Tongue (tissue), 2 donors: ENCODE data around the gene ITGA8. TPM values are rescaled to one million over a fixed set of nuclear protein-coding genes. Genes with fewer than 3 reads are reported as not detected.
"Not testable (repeated sequence)": the region's sequence is repeated elsewhere in the genome, so short reads cannot be mapped to it uniquely, and the experiment has no call there.

ENCODE experiments used
- DNase-seq: peaks from one replicate; pipeline ENCODE4 v3.0.0-alpha.2; 2015
- total RNA-seq: library from RNA; depleted of rRNA; stranded (reverse); fragments of >200 nt; gene quantifications from one replicate; pipeline ENCODE4 v1.2.3, GENCODE V29; 2014

ITGA8 gene
- total RNA-seq, 1 donor from 2014 or later, result 18.8 TPM

DNA sequence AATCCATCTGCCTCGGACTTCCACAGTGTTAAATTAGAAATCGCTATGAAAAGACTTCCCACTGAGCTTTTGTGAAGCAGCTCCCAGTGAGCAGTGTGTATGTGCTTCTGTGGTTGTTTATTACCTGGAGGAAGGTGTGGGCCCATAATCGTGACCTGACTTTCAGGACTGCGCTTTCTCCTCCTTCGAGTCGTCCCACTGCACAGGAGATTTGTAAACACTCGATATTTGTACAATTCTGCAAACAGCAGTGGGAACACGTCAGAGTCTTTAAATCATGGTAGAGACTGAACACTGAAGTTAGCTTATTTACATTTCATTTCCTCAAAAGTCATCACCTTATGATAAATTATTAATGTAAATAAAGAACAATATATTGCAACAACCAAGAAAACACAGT lies 171.4 kb downstream of the ITGA8 start:
- DNase-seq, result no peak

DNA sequence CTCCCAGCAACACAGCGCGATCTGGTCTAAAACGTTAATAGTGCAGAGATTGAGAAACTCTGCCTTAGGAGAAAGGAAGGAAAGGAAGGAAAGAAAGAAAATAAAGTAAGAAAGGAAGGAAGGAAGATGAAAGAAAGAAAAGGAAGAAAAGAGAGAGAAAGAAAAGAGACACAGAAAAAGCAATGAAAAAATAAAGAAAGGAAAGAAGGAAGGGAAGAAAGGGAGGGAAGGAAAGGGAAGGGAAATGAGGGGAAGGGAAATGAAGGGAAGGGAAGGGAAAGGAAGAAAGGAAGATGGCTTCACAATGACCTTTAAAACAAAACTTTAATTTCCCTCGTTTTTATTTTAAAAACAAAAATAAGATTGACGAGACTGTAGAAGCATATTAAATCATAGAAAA lies 173.1 kb downstream of the ITGA8 start:
- DNase-seq, result no peak

DNA sequence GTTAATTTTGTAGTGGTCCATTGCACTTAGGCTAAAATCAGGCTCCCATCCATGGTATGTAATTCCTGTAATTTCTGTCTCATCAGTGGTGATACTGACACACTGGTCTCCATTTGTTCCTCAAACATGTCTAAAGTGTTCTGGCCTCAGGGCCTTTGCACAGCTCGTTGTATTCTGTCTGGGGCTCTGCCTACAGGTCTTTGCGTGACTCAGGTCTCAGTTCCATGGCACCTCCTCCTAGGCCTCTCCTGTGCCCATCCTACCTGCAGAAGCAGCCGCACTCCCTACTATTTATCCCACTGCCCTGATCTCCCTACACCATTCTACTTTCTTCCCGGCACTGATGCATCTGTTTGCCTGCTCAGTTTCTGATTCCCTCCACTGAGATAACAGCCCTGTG lies 173.8 kb downstream of the ITGA8 start:
- DNase-seq, result no peak

DNA sequence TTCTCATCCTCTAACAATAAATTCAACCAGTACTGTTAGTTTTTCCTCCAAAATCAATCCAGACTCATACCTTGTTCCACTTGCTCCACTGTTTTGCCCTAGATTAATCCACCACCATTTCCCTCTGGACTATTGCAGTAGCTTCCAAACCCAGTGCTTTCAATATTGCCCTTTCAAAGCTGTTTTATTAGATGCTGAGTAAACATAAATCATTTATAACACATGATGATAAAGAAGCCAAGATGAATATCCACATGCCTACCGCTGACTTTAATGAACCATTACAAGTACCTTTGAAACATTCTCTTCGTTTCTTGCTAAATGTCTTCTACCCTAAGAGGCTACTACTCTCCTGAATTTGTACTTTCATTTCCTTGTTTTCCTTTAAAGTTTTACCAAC lies 174.5 kb downstream of the ITGA8 start:
- DNase-seq, result no peak

DNA sequence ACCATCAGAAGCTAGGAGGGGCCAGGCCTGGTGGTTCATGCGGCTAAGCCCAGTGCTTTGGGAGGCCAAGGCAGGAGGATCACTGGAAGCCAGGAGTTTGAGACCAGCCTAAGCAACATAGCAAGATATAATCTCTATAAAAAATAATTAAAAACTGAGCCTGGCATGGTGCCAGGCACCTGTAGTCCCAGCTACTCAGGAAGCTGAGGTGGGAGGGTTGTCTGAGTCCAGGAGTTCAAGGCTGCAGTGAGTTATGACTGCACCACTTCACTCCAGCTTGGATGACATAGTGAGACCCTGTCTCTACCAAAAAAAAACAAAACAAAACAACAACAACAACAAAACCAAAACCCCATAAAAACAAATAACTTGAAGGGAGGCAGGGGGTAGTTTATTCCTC lies 175.7 kb downstream of the ITGA8 start:
- DNase-seq, result no peak

DNA sequence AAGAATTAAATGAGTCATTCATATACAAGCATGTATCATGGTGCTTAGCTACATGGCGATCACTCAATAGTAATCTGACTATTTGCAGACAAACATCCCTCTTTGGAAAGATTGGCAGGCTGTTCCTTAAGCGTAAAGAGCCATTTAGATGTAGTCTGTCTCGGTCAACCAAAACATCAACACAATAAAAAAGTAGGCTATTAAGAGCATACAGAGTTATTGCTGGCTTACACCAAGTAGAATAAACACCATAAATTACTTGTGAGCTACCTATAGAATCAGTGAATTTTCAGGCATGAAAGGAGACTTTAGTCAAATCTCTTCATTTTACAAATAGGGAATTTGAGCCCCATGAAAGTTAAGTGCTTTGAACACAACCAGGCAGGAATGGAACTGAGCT lies 176.9 kb downstream of the ITGA8 start:
- no peak for DNase-seq

DNA sequence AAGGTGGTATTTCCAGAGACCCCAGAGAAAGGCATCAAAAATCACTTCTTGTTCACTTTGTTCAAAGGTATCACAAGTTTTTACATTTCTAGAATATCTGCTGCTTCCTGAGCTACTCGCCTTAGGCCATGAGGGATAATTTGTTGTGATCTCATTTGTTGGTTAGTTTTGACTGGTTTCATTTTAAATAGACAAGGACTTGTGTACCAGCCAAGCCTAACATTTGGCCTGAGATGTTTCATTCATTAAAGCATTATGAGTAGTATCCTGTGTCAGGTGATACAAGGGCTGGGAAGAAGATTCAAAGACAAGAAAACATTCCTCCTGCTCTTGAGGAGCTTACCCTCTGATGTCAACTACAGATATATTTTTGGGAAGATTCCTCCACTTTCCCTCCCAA lies 178.3 kb downstream of the ITGA8 start:
- no peak for DNase-seq

DNA sequence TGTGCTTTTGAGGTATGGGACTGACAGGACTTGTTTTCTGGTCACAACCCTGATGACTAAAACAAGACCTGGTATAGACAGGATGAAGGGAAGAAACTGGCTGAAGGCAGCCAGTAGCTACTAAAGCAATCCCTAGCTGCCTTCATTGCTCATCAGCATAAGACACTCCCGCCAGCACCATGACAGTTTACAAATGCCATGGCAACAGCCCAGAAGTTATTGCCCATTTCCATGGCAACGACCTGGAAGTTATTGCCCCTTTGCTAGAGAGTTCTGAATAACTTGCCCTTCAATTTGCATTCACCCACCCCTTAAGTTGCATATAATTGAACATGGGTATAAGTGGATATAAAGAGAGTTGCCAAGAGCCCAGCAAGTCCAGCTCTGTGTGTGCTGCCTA lies 179.0 kb downstream of the ITGA8 start:
- DNase-seq, result no peak

DNA sequence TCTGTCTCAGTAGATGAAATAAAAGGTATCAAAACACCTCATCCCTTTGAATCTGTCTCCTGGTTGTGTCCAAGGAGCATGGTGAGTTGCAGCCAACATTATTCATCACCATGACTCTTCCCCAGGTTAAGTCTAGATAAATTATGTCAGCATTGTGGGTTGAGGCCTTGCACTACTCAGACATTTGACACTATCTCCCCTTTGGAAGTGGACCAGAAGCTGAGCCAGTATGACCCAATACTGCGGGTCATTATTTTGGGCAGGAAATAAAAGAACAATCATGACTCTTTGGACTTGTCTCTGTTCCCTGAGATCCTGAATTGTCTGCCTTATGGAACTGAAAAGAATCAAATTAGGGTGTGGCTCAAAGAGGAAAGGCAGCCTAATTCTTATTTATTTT lies 180.5 kb downstream of the ITGA8 start:
- DNase-seq, result no peak

DNA sequence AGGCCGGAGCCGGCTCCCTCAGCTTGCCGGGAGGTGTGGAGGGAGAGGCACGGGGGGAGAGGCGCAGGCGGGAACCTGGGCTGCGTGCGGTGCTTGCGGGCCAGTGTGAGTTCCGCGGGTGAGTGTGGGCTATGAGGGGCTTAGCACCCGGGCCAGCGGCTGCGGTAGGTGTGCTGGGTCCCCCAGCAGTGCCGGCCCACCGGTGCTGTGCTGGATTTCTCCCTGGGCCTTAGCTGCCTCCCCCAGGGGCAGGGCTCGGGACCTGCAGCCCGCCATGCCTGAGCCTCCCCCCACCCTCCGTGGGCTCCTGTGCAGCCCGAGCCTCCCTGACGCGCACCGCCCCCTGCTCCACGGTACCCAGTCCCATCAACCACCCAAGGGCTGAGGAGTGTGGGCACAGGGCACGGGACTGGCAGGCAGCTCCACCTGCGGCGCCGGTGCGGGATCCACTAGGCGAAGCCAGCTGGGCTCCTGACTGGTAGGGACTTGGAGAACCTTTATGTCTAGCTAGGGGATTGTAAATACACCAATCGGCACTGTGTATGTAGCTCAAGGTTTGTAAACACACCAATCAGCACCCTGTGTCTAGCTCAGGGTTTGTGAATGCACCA lies 184.7 kb downstream of the ITGA8 start:
- not testable (repeated sequence) for DNase-seq

DNA sequence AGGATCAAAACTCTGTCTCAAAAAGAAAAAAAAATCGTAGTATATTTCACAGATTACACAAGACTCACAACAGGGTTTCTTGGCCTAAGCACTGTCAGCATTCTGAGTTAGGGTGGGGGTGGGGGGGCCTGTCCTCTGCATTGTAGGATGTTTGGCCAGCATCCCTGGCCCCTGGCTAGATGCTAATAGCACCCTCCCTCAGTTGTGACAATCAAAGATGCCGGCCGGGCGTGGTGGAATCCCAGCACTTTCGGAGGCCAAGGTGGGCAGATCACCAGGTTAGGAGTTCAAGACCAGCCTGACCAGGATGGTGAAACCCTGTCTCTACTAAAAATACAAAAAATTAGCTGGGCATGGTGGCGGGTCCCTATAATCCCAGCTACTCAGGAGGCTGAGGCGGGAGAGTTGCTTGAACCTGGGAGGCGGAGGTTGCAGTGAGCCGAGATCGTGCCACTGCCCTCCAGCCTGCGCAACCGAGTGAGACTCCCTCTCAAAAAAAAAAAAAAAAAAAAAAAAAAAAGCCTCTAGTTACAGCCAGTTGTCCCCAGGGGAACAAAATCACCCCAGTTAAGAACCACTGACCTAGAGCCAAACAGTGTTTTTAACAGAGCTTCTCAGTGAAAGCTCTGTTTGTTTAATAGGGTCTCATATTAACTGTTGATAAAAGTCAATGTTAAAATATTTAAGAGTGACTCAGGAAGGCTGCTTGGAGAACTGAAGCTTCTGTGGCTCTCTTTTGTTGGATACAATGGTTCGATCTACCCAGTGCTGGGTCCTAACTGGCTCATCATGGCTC lies 187.6 kb downstream of the ITGA8 start:
- DNase-seq, result no peak

DNA sequence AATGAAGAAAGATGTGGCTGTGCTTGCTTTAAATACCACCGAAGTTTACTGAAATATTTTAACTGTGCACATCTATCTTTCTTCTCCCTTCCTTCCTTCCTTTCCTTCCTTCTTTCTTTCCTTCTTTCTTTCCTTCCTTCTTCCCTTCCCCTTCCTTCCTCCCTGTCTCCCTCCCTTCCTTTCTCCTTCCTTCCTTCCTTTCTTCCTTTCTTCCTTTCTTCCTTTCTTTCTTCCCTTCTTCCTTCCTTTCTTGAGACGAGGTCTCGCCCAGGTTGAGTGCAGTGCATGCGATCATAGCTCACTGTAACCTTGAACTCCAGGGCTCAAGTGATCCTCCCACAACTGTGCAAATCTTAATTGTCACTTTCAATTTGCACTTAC lies 190.9 kb downstream of the ITGA8 start:
- DNase-seq, result no peak

DNA sequence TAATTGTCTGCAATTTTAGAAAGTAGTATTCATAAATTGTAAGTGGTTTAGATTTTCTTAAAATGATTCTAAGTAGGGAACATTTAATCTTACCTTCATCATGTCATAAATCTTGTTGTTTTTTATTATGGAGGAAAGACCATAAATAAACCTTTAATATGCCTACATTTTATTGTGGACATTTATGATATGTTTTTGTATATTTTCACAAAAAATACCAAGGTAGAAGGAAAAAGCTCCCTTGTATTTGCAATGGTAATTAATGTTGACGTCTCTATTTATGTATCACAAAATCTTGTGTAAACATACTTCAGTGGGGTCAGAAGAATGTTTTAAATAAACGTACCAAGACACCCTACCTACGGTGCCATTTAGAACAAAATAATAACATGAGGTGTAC lies 193.0 kb downstream of the ITGA8 start:
- DNase-seq, result no peak

DNA sequence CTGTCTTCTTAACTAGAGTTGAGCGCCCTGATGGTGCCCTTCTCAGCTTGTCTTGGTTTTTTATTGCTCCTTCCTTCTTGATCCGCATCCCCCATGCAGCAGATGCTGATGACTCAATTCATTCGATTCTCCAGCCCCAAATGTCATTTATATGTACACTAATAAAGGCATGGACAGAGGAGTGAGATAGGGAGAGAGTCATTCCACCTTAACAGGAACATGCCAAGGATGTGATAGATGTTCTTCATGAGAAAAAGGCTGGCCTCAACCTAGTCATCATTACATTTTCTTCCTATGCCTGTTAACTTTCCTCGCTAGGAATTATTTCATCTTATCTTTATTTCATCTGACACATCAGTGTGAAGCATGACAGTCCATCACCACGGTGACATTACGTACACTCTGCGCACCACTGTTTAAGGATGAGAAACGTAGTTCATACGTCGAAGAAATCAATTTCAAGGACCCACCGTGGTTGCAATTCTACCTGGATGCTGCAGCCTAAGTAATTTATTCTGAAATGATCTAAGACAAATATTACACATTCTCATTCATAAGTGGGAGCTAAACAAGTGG lies 198.3 kb downstream of the ITGA8 start:
- DNase-seq, result no peak

DNA sequence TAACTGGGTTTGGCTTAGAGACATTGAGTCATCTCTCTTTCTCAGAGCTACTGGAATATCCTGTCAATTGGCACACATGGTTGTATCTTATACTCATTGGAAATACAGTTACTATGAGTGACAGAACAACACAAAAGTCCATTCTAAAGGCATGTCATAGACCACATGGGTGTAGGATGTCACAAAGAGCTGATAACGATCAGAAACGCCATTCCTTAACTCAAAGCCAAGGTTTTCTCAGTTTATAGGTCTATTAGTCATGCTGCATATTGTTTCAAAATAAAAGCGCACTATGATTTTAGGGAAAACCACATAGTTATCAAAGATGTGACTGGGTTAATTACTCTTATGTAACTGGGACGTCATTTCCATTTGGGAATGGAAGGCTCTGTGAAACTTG lies 201.5 kb downstream of the ITGA8 start:
- DNase-seq, result no peak

DNA sequence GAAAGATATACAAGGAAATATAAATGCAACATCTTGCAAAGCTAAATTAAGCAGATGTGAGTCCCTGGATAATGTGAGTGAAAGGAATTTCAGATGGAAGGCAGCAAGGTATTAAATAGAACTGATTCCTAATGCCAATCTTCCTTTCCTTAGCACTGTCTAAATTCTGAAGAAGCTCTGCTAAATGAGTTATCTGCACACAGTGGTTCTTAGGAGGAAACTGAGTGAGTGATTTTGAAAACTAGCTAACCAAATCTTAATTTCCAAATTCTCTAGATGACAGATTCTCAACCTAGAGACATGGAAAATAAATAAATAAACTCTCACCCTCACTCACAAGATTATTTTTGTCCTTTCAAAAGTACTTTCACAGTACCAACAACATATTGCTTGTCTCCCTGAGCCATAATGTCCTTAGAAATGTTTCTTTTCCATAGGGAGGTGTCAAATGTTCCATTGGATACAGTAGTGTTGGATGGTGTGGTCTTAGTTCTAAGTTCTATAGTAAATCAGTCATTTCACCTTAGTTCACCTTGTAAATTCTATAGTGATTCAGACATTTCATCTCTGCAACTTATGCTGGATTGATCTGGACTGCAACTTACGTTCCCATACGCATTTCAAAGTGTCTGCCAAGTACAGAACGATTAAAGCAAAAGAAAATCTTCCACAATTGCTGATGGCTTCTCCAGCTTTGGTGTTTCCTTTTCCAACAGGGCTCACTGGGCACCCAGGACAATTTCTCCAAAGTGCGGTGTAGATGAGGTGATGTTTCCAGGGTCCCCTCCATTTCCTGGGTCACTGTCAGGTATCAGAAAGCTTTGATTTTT lies 203.3 kb downstream of the ITGA8 start:
- DNase-seq, result no peak

DNA sequence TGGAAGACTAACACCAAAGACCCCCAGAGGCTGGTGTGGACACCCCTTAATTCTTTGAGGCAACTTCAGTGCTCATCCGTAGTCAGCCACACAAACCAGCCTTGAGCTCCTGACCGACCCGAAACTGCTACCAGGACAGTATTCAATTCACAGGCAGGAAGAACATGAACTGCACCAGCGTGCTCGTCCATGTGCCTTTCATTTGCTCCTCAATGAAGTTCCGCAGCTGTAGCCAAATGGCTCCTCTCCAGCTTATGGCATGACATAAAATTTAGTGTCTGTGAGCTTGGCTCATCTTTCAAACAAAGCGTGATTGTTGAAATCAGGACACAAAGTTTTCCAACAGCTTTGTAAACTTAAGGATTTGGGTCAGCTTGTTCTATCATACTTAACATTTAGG lies 204.5 kb downstream of the ITGA8 start:
- DNase-seq, result peak; percentile 81

DNA sequence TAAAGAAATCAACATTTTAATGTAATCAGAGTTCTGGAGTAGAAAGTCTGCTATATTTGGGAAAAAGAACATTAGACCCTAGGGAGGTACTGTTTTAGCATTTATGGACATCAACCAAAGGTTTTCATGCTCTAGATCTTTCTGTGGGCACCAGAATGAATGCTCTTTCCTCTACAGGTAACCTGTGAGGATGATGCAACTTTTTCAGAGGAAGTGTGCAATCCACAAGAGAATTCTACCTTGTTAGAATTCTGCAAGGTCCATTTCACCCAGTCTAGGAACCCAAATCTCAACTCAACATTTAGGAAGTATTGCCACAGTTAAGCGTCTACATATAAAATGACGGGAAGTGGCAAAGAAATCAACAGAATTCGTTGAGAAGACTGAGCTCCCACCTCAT lies 208.8 kb downstream of the ITGA8 start:
- no peak for DNase-seq

DNA sequence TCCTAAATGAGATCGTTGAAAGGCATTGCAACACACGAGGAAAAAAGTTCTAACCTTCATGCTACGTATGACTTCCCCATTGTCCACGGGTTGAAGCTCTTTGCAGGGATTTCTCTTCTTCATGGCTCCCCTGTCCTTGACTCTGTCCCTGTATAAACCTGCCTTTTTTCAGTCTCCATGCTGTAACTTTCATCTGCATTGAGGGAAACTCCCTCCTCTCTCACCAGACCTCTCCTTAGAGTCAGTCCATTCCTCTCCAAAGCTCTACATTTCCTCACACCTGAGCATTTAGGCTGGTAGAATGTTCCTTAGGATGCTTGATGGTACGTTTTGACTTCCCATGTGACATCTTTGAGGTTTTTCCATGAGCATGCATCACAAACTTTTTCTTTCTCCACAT lies 214.4 kb downstream of the ITGA8 start:
- no peak for DNase-seq

DNA sequence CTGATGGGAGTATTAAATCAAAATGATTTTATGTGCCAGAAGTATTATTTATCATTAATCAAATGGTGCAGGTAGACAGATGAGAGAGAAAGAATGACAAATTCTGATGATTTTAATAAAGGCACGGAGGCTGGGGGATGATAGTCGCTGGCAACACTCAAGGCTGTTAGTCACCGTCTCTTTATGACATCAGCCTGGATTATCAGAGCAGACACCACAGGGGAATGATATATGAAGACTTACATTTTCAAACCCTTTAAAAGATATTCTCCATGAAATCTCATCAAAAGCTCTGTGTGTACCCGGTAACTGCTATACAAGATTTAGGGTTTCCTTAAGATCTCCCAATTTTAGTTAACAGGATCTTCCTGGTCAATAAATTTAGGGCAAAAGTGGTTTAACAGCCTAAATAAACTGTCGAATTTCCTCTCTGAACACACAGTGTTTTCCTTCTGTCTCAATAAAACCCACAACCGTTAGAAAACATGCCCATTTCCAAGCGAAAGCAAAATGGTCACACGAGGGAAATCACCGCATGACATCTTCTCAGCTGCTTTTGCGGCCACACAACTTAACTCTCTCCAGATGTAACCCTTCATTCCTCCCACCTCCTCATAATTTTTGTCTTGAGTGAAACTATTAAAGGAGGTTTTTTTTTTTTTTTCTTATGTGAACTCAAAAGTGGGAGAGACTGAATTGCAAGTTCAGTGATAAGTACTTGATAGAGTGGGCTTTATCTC lies 215.5 kb downstream of the ITGA8 start:
- peak; percentile 16 for DNase-seq

DNA sequence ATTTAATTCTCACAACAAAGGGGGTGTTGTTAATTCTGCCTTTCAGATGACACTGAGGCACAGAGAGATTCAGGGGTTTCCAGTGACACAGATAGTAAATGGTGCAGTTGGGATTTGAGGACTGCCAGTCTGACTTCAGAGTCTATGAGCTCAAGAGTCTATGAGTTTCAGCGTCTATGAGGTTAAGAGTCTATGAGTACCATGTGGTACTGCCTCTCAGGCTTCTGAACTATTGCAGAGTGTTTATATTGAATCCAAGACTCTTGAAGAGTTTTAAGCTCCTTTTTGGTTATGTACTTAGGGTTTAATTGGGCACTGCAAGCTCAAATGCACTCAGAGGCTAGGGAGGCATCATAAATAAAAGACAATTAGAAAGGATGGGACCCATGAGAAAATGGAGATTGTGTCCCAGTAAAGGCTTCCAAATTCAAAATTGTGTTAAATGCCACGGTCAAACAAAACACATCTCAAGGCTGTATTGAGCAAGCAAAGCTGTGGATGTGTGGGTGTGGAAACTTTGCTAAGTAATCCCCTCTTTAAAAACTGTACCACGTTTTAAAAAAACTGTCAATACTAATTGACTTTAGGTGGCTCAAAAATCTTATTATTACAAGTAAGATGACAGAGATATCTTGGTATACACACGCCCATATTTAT lies 224.7 kb downstream of the ITGA8 start:
- no peak for DNase-seq
